Measurements from ENCODE around the gene DYNC2LI1. TPM values are rescaled to one million over a fixed set of nuclear protein-coding genes. Genes with fewer than 3 reads are reported as not detected.

DYNC2LI1 gene
- total RNA-seq, 1 donor from 2014 or later: 2.9 TPM

DNA sequence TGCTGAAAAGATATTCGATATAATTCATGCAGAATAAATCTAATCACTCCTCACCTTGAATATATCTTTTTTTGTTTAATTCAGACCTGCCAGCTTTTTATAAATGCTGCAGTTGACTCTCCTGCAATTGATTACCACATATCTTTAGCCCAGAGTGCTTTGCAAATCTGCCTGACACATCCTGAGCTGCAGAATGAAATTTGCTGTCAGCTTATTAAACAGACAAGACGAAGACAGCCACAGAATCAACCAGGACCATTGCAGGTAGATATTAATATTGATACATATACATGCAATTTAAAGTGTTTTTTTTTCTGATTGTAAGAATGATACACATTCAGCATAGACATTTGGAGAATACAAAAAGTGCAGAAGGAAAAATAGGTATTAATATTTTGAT lies 35.6 kb upstream of the DYNC2LI1 start:
- intact Hi-C loops (cut with DNase I): loop anchor here (5.0 kb wide), 1 partner anchor 34 kb away; the partner anchor contains the start of gene DYNC2LI1
- no peak overlapping the region for H3K27ac ChIP-seq
- H3K27me3 ChIP-seq: no peaks in the 10 kb centered on the region
- DNase-seq (ENCODE audit: low spot score in 2 of 2): no peak
- no peaks in the 10 kb centered on the region for H3K9me3 ChIP-seq
- no peak for TF ChIP-seq CTCF (IDR thresholded peaks at IDR 0.05)
- H3K4me3 ChIP-seq: no peak overlapping the region
- peaks cover 0 to 7% of the 10 kb centered on the region in 2 donors for H3K4me1 ChIP-seq
- no peaks in the 10 kb centered on the region for H3K36me3 ChIP-seq

DNA sequence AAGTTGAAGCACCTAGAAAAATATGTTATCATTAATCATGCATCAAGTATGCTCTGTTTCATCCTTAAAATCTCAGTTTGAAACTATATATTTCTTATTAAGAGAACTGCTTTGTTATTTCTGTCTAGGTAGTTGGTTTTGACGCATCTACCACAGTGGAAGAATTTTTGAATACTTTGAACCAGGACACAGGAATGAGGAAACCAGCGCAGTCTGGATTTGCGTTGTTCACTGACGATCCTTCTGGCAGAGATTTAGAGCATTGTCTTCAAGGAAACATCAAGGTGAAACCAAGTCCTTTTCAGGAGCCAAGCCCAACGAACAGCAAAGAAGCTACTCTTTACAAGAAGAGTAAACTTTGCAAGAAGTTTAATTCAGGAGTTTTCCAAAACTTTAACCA lies 30.1 kb upstream of the DYNC2LI1 start:
- intact Hi-C loops (cut with DNase I): no loop called here
- no peak overlapping the region for H3K27ac ChIP-seq
- TF ChIP-seq CTCF (IDR thresholded peaks at IDR 0.05): no peak
- no peaks in the 10 kb centered on the region for H3K27me3 ChIP-seq
- DNase-seq (ENCODE audit: low spot score in 2 of 2): no peak
- H3K9me3 ChIP-seq: no peaks in the 10 kb centered on the region
- H3K4me3 ChIP-seq: no peak overlapping the region
- H3K36me3 ChIP-seq: no peaks in the 10 kb centered on the region
- H3K4me1 ChIP-seq: peaks cover 2 to 18% of the 10 kb centered on the region in 2 donors

GRCh38 chr2:43745457-43745856 lies 28.4 kb upstream of the DYNC2LI1 start:
- H3K36me3 ChIP-seq: no peaks in the 10 kb centered on the region
- TF ChIP-seq CTCF (IDR thresholded peaks at IDR 0.05): no peak
- peaks cover 2 to 18% of the 10 kb centered on the region in 2 donors for H3K4me1 ChIP-seq
- no peak overlapping the region for H3K4me3 ChIP-seq
- intact Hi-C loops (cut with DNase I): no loop called here
- no peak for DNase-seq (ENCODE audit: low spot score in 2 of 2)
- H3K27ac ChIP-seq: peak overlapping the region; percentile 57 to 61
- H3K9me3 ChIP-seq: no peaks in the 10 kb centered on the region
- no peaks in the 10 kb centered on the region for H3K27me3 ChIP-seq

GRCh38 chr2:43748333-43748732 lies 25.5 kb upstream of the DYNC2LI1 start:
- H3K4me3 ChIP-seq: no peak overlapping the region
- DNase-seq (ENCODE audit: low spot score in 2 of 2): no peak
- intact Hi-C loops (cut with DNase I): no loop called here
- no peaks in the 10 kb centered on the region for H3K9me3 ChIP-seq
- no peaks in the 10 kb centered on the region for H3K36me3 ChIP-seq
- H3K27me3 ChIP-seq: no peaks in the 10 kb centered on the region
- TF ChIP-seq CTCF (IDR thresholded peaks at IDR 0.05): no peak
- H3K4me1 ChIP-seq: peaks cover 2 to 18% of the 10 kb centered on the region in 2 donors
- H3K27ac ChIP-seq: peak overlapping the region; percentile 57 to 61

- Histone ChIP-seq H3K27ac (peak overlapping the region; percentile 43 to 57), H3K9me3 (no peaks in the 10 kb centered on the region), H3K36me3 (peaks cover 0 to 3% of the 10 kb centered on the region in 2 donors), H3K27me3 (no peaks in the 10 kb centered on the region), H3K4me1 (peaks cover 2 to 18% of the 10 kb centered on the region in 2 donors), H3K4me3 (no peak overlapping the region)
- intact Hi-C loops (cut with DNase I): no loop called here
- no peak for TF ChIP-seq CTCF (IDR thresholded peaks at IDR 0.05)
- DNase-seq (ENCODE audit: low spot score in 2 of 2): no peak
Measured at GRCh38 chr2:43749583-43749982, 24.3 kb upstream of the DYNC2LI1 start.

DNA sequence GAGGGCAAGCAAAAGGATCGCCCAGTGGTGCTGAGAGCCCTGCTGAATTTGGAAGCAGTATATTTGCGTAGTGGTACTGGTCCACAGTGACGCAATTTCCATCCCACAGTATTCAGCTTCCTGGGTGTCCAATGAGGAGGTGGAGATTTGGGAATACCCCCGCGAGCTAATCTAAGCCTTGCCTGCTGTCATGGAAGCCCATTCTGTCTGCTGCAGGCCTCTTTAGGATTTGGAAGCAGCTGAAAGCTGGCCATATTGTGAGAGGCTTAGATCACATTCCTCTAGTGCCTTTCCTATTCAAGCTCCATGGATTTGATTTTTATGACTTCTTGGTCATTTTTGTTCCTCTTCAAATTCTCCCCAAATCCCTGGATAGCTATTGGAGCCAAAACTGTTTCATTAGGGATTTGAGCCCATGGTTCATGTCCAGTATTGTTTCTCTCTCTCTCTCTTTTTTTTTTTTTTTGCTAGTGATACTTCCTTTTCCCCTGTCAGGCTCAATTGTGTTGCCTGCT lies 22.3 kb upstream of the DYNC2LI1 start:
- H3K27me3 ChIP-seq: no peaks in the 10 kb centered on the region
- peaks cover 0 to 4% of the 10 kb centered on the region in 2 donors for H3K36me3 ChIP-seq
- no peak overlapping the region for H3K27ac ChIP-seq
- no peak for DNase-seq (ENCODE audit: low spot score in 2 of 2)
- H3K4me3 ChIP-seq: no peak overlapping the region
- intact Hi-C loops (cut with DNase I): no loop called here
- H3K9me3 ChIP-seq: no peaks in the 10 kb centered on the region
- peaks cover 0 to 5% of the 10 kb centered on the region in 2 donors for H3K4me1 ChIP-seq
- TF ChIP-seq CTCF (IDR thresholded peaks at IDR 0.05): no peak

All from ascending aorta (tissue), 2 donors.